AG09309 (cell line): ENCODE results near the gene SEMA3C.
A peak's percentile ranks its signal among the peaks of the same experiment; 100 is the strongest.

Experiments used
- DNase-seq: peaks from one replicate; pipeline ENCODE4 v3.0.0-alpha.2; 2010; ENCODE audit warnings: low read depth
- H3K4me3 ChIP-seq: 2 replicates; pipeline ENCODE4 v1.5.1; 2011; ENCODE audit warnings: mild to moderate bottlenecking, low read depth, low read length, moderate library complexity; ENCODE audit not compliant: control insufficient read depth
- CTCF ChIP-seq: IDR thresholded peaks from 2 replicates; pipeline ENCODE4 v1.5.1; 2011; ENCODE audit warnings: mild to moderate bottlenecking, low read depth, low read length, inconsistent platforms; ENCODE audit not compliant: insufficient read depth, control insufficient read depth; ENCODE audit errors: missing control alignments

SEMA3C gene

GRCh38 chr7:80881351-80881900, 37.4 kb downstream of the SEMA3C start:
- no peak for DNase-seq
- H3K4me3 ChIP-seq = no peak overlapping the region
- no peak for TF ChIP-seq CTCF

GRCh38 chr7:80879849-80880248, 39.0 kb downstream of the SEMA3C start:
- DNase-seq = no peak

GRCh38 chr7:80876894-80877414, 41.9 kb downstream of the SEMA3C start:
- no peak overlapping the region for H3K4me3 ChIP-seq
- peak; percentile 66 for DNase-seq
- TF ChIP-seq CTCF = no peak

More at GRCh38 chr7:80879849-80880248, 39.0 kb downstream of the SEMA3C start:
- no peak overlapping the region for H3K4me3 ChIP-seq
- no peak for TF ChIP-seq CTCF

- no peak for TF ChIP-seq CTCF
- no peak overlapping the region for H3K4me3 ChIP-seq
- DNase-seq = no peak
Measured at GRCh38 chr7:80875537-80876120, 43.2 kb downstream of the SEMA3C start.

GRCh38 chr7:80873140-80873539, 45.7 kb downstream of the SEMA3C start:
- no peak for DNase-seq
- H3K4me3 ChIP-seq = no peak overlapping the region
- TF ChIP-seq CTCF = no peak

- no peak for DNase-seq
- no peak overlapping the region for H3K4me3 ChIP-seq
- TF ChIP-seq CTCF = no peak
Measured at GRCh38 chr7:80871228-80871627, 47.6 kb downstream of the SEMA3C start.
